ENCODE data around the gene GNRH2.
"Not testable (repeated sequence)": the region's sequence is repeated elsewhere in the genome, so short reads cannot be mapped to it uniquely, and the experiment has no call there.

The GNRH2 gene
- 0.17 to 0.60 reads per million in 2 experiments for total RNA-seq

GRCh38 chr20:3043322-3043721, at the start of gene GNRH2:
Gene GNRH2, plus strand, starts transcription at chr20:3043622. Its CDS starts 793 bp downstream, at chr20:3044415.
- DNase-seq (ENCODE audit: low read depth): no peak

GRCh38 chr20:2995796-2996195, 47.6 kb upstream of the GNRH2 start:
- DNase-seq (ENCODE audit: low read depth): no peak

GRCh38 chr20:2998728-2999127, 44.7 kb upstream of the GNRH2 start:
- no peak for DNase-seq (ENCODE audit: low read depth)

GRCh38 chr20:3000852-3001523, 42.4 kb upstream of the GNRH2 start:
- no peak for DNase-seq (ENCODE audit: low read depth)

DNA sequence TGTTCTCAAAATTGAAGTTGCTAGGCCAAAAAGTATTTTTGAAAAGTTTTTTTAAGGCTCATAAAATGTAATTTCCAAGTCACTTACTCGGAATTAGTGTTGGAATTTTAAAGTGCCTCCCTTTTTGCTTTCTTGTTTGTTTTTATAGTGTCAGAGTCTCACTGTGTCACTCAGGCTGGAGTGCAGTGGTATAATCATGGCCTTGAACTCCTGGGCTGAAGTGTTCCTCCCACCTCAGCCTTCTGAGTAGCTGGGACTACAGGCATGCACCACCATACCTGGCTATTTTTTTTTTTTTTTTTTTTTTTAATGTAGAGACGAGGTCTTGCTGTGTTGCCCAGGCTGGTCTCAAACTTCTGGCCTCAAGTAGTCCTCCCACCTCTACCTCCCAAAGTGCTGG, 40.0 kb upstream of the GNRH2 start:
- DNase-seq (ENCODE audit: low read depth): no peak

DNA sequence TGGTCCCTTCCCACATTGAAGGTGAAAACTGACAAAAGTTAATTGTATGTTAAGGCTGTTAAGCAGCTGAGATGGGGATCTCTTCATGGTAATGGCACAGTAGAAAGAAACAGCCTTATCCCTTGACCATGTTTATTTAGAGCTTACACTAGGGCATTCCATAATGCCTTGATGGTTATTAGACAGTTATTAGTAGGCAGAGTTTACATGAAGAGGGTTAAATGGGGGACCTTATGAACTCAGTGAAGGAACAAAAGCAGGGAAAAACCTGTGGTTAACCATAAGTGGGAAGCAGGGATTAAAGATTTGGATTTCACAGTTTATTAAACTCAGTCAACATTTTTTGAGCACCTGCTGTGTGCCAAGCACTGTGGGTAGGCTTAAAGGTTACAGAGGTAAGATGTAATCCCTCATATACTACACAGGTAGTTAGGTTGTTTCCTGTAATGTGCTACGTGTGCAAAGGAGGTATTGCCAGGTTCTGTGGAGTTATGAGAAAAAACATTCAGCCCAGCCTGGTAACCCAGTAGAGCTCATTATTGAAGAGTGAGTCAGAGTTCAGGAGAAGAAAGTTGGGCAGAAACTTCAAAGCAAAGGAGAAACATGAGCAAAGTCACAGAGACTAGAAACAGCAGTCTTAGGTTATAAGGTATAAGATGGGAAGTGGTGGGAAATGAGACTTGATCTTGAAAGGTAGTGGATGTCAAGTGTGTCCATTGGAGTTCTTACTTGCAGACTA, 32.3 kb upstream of the GNRH2 start:
- DNase-seq (ENCODE audit: low read depth): no peak

GRCh38 chr20:3011752-3012151, 31.7 kb upstream of the GNRH2 start:
- DNase-seq (ENCODE audit: low read depth): no peak

DNA sequence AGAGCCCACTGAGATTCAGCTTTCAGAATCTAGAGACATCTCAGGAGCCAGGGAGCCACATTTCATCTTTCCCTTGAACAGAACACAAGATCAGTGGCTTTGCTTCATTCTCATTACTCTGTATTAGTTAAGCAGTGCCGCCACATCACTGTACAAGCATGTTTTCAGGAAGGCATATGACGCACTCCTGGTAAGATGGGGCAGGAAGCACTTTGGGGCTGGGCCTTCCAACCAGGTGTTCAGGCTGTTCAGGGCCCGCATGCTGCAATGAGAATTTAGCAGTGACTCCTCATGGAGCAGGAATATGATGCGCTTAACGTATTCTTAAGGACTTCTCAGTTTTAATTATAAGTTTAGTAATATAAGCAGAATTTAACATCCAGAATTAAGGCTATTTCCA, 29.7 kb upstream of the GNRH2 start:
- no peak for DNase-seq (ENCODE audit: low read depth)

DNA sequence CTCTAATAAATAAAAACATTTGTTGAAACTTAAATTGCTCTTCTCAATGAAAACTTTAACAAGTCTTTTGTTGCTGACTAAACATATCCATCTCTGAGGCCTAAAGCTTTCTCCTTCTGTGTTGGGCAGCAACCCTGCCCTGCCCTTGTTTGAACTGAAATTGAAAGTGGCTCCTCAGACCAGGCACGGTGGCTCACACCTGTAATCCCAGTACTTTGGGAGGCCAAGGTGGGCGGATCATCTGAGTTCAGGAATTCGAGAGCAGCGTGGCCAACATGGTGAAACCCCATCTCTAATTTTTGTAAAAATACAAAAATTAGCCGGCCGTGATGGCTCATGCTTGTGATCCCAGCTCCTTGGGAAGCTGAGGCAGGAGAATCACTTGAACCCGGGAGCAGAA, 29.2 kb upstream of the GNRH2 start:
- DNase-seq (ENCODE audit: low read depth): no peak

GRCh38 chr20:3014662-3015061, 28.8 kb upstream of the GNRH2 start:
- DNase-seq (ENCODE audit: low read depth): no peak

- DNase-seq (ENCODE audit: low read depth): not testable (repeated sequence)
Observed at GRCh38 chr20:3015302-3015701, 28.1 kb upstream of the GNRH2 start.

DNA sequence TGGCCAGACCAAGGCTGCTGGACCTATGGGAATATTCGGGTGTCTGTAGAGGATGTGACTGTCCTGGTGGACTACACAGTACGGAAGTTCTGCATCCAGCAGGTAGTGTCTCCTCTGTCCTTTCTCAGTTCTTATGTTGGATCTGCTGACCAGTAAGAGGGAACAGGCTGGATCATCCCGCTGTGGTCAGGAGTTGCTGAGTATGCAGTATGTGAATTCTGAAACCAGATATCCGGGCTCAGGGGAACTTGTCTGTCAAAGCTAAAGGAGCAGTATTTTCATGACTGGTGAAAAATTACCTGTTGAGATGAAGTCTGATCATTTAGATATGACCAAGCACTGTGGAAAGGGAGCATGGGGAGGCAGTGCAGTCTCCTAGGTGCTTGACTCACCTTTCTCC, 22.1 kb upstream of the GNRH2 start:
- DNase-seq (ENCODE audit: low read depth): no peak

DNA sequence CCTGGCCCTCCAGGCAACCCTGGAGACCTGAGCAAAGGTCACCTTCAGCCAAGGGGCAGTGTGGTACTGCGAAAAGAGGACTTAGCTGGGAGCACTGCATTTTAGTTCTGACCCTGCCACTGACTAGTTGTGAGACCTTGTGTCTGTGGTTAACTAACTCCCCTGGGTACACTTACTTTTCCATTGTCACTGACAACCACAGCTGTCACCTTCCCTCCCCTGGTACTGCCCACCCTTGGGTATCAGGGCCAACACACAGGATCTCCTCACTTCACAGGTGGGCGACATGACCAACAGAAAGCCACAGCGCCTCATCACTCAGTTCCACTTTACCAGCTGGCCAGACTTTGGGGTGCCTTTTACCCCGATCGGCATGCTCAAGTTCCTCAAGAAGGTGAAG, 21.6 kb upstream of the GNRH2 start:
- no peak for DNase-seq (ENCODE audit: low read depth)

DNA sequence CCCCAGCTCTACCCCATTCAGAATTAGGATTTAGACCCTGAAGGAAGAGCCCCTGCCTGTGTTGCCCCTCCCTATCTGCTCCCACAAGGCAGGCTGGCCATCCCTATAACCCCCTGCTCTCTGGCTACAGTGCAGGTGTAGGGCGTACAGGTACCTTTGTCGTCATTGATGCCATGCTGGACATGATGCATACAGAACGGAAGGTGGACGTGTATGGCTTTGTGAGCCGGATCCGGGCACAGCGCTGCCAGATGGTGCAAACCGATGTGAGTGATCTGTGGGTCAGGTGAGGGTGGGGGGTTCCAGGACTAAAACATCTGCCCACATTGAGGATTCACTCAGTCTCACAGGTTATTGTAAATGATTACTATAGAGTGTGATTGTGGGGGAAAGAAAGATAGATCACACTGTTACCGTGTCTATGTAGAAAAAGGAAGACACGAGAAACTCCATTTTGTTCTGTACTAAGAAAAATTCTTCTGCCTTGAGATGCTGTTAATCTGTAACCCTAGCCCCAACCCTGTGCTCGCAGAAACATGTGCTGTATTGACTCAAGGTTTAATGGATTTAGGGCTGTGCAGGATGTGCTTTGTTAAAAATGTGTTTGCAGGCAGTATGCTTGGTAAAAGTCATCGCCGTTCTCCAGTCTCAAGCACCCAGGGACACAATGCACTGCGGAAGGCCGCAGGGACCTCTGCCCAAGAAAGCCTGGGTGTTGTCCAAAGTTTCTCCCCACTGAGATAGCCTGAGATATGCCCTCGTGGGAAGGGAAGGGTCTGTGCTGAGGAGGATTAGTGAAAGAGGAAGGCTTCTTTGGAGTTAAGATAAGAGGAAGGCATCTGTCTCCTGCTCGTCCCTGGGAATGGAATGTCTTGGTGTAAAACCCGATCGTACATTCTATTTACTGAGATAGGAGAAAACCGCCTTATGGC, 20.6 kb upstream of the GNRH2 start:
- not testable (repeated sequence) for DNase-seq (ENCODE audit: low read depth)

- DNase-seq (ENCODE audit: low read depth): no peak
Observed at GRCh38 chr20:3027987-3028386, 15.4 kb upstream of the GNRH2 start.

- no peak for DNase-seq (ENCODE audit: low read depth)
Observed at GRCh38 chr20:3031524-3032147, 11.8 kb upstream of the GNRH2 start.

DNA sequence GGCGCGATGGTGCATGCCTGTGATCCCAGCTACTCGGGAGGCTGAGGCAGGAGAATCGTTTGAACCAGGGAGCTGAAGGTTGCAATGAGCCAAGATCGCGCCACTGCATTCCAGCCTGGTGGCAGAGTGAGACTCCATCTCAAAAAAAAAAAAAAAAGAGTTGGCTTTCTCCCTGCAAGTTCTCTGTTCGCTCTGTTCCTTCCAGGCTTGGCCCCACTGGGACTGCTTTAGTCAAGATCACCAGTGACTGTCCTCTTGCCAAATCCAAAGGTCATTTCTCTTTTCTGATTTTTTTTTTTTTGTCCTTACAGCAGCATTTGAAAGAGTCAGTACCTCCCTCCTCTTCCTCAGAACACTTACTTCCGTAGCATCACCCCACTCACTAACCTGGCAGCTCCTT, 10.8 kb upstream of the GNRH2 start:
- DNase-seq (ENCODE audit: low read depth): no peak

GRCh38 chr20:3037654-3038053, 5.8 kb upstream of the GNRH2 start:
- no peak for DNase-seq (ENCODE audit: low read depth)

DNA sequence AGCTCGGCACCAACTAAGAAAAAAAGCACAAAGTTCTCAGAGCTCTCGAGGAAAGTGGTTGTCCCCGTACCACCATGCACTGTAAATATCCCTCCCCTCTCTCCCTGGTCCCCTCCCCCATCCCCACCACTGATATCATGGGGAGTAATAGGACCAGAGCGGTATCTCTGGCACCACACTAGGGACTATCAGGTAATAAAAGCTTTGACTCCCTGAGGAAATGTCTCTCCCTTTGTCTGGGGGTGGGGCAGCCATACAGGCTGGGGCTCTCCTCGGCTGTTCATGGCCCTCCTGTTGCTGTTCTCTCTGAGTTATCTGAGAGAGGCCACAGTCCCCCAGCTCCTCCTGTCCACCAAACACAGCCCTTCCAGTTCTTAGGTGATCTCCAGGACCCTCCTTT, 5.0 kb upstream of the GNRH2 start:
- no peak for DNase-seq (ENCODE audit: low read depth)

DNA sequence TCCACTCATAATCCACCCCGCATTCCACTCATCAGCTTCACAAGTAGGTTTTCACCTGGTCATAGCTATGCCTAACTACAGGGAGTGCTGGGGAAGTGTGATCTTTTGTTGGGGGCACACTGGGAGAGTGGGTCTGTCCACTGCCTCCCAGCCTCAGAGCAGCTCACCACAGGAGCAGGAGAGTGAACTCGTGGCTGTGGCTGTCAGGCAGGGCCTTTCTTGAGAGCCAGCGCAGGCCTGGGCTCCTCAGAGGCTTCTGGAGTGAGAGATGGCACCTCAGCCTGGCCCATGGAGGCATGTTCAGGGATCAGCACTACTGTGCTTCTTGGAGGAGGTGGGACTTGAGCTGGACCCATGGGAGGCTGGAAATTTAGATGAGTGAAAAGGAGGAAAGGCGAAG, 4.0 kb upstream of the GNRH2 start:
- DNase-seq (ENCODE audit: low read depth): no peak

- DNase-seq (ENCODE audit: low read depth): no peak
Observed at GRCh38 chr20:3040086-3040485, 3.3 kb upstream of the GNRH2 start.

- no peak for DNase-seq (ENCODE audit: low read depth)
Observed at GRCh38 chr20:3041854-3042409, 1.5 kb upstream of the GNRH2 start.

Data from T follicular helper cell (primary cell).